Neural crest cell (in vitro differentiated cells): ENCODE data around the gene LGALS14. TPM values are rescaled to one million over a fixed set of nuclear protein-coding genes. Genes with fewer than 3 reads are reported as not detected.

Experiments used
- DNase-seq: peaks from one replicate; pipeline ENCODE4 v3.0.0; 2021; ENCODE audit warnings: low read depth, mixed read lengths, low spot score
- H3K27ac Mint-ChIP-seq: one replicate; pipeline ENCODE4 v1.8.0; 2021; ENCODE audit warnings: mild to moderate bottlenecking, mixed read lengths; ENCODE audit not compliant: unreplicated experiment
- H3K27me3 Mint-ChIP-seq: 2 replicates; pipeline ENCODE4 v1.8.0; 2021; ENCODE audit warnings: low read depth, mild to moderate bottlenecking, mixed read lengths
- H3K36me3 Mint-ChIP-seq: 2 replicates; pipeline ENCODE4 v1.8.0; 2021; ENCODE audit warnings: low read depth, mild to moderate bottlenecking, mixed read lengths
- H3K4me1 Mint-ChIP-seq: 2 replicates; pipeline ENCODE4 v1.8.0; 2021; ENCODE audit warnings: mixed read lengths
- H3K4me3 Mint-ChIP-seq: one replicate; pipeline ENCODE4 v1.8.0; 2021; ENCODE audit warnings: mild to moderate bottlenecking, mixed read lengths
- H3K9me3 Mint-ChIP-seq: 2 replicates; pipeline ENCODE4 v1.8.0; 2021; ENCODE audit warnings: mixed read lengths
- total RNA-seq: library from RNA; stranded (reverse); gene quantifications from 2 replicates; pipeline ENCODE4 v1.2.1, GENCODE V29; 2021
- TF ChIP-seq, protein P1 (sequence below): fragments of 200-600 bp; sonication (generic); conservative IDR thresholded peaks from 2 replicates; pipeline ENCODE4 v1.5.0; 2021; ENCODE audit warnings: antibody characterized with exemption, mild to moderate bottlenecking

Gene LGALS14
- total RNA-seq, 1 donor from 2014 or later: not detected

DNA sequence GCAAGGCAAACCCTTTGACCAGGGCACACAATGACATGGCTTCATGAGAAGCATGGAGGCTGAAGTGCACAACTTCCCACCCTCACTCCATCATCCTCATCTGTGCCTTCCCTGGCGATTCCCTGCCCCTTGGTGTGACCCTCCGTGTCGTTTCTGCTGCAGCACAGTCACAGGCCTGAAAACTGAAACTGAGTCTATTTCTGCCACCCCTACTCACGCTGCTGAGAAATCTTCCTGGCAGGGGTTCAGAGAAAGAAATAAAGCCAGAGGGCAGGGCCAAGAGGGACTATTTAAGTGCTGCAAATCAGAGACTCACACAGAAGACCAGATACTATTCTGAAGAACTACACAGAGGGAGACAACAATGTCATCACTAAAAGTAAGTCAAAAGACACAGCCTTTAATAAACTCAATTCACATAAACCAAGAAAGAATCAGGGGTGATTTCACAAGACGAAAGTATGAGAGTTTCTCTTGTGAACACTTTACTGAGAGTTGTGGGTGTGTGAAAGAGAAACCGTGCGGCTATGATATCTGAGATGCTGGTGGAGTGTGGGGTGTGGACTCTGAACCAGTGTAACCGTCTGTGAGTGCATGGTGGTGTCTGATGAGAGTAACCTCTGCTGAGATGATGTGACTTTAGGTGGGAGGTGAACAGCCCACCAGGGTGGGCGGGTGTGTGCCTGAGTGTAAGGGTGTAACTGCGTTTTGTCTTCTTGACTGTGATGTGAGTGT, 25.1 kb upstream of the LGALS14 start:
- TF ChIP-seq, protein P1, sequence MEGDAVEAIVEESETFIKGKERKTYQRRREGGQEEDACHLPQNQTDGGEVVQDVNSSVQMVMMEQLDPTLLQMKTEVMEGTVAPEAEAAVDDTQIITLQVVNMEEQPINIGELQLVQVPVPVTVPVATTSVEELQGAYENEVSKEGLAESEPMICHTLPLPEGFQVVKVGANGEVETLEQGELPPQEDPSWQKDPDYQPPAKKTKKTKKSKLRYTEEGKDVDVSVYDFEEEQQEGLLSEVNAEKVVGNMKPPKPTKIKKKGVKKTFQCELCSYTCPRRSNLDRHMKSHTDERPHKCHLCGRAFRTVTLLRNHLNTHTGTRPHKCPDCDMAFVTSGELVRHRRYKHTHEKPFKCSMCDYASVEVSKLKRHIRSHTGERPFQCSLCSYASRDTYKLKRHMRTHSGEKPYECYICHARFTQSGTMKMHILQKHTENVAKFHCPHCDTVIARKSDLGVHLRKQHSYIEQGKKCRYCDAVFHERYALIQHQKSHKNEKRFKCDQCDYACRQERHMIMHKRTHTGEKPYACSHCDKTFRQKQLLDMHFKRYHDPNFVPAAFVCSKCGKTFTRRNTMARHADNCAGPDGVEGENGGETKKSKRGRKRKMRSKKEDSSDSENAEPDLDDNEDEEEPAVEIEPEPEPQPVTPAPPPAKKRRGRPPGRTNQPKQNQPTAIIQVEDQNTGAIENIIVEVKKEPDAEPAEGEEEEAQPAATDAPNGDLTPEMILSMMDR: no peak
- no peak overlapping the region for H3K27ac Mint-ChIP-seq
- no peak for DNase-seq
- no peaks in the 10 kb centered on the region for H3K9me3 Mint-ChIP-seq
- no peaks in the 10 kb centered on the region for H3K4me1 Mint-ChIP-seq
- H3K27me3 Mint-ChIP-seq: peaks cover 50% of the 10 kb centered on the region
- no peaks in the 10 kb centered on the region for H3K36me3 Mint-ChIP-seq
- H3K4me3 Mint-ChIP-seq: no peak overlapping the region

DNA sequence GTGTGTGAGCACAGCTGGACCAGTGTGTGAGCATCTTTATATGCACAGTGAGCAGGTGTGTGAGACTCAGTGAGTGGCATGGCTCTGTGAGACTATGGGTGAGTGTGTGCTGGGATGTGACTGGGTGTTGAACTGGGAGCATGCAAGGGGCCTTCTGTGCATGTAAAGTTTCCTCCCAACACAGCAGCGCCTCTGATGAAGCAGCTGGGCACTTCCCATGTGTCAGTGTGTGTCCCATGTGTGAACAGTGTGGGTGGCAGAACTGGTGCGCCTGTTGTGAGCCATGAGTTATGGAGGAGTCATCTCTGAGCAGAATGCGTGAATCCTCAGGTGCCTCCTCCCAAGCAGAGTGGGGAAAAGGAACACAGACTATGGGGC, 24.5 kb upstream of the LGALS14 start:
- Mint-ChIP-seq H3K27me3 (peaks cover 50% of the 10 kb centered on the region), H3K4me3 (no peak overlapping the region), H3K27ac (no peak overlapping the region), H3K4me1 (no peaks in the 10 kb centered on the region), H3K9me3 (no peaks in the 10 kb centered on the region), H3K36me3 (no peaks in the 10 kb centered on the region)
- DNase-seq: no peak
- TF ChIP-seq, protein P1: no peak

DNA sequence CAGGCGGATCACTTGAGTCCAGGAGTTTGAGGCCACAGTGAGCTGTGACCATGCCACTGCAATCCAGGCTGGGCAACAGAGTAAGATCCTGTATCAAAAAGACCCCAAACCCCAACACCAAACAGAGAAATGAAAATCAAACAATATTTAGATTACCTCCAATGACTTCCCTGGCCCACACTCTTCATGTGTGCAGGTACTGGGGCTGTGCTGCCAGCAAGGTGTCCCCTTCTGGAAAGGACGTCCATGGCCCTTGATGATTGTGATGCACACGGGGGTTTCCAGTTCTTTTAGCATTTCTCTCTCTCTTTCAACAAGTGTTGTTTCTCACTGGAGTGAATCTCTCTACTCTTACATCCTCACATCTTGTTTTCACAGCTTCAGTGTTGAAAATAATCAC, 23.7 kb upstream of the LGALS14 start:
- TF ChIP-seq, protein P1: no peak
- Mint-ChIP-seq H3K4me3 (no peak overlapping the region), H3K36me3 (no peaks in the 10 kb centered on the region), H3K9me3 (no peaks in the 10 kb centered on the region), H3K4me1 (no peaks in the 10 kb centered on the region), H3K27me3 (peaks cover 42% of the 10 kb centered on the region), H3K27ac (no peak overlapping the region)
- no peak for DNase-seq

DNA sequence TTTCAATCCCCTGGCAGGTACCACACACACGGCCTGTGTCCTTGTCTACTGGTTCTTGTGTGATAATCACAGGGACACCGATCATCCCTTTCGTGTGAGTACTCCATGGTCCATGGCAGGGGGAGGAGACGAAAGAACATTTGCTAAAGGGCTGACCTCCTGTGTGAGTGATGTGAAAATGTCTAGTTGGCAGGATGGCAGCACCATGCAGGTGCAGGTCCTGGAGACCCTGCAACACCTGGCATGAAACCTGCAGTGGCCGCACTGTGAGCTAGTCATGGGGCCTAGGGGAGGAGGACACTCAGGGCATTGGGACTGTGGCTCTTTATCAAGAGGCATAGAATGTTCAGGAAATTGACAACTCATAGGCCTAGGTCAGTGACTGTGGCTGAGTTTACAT, 22.9 kb upstream of the LGALS14 start:
- Mint-ChIP-seq H3K4me1 (no peaks in the 10 kb centered on the region), H3K4me3 (no peak overlapping the region), H3K9me3 (no peaks in the 10 kb centered on the region), H3K27ac (no peak overlapping the region), H3K27me3 (peaks cover 35% of the 10 kb centered on the region), H3K36me3 (no peaks in the 10 kb centered on the region)
- no peak for DNase-seq
- TF ChIP-seq, protein P1: no peak

DNA sequence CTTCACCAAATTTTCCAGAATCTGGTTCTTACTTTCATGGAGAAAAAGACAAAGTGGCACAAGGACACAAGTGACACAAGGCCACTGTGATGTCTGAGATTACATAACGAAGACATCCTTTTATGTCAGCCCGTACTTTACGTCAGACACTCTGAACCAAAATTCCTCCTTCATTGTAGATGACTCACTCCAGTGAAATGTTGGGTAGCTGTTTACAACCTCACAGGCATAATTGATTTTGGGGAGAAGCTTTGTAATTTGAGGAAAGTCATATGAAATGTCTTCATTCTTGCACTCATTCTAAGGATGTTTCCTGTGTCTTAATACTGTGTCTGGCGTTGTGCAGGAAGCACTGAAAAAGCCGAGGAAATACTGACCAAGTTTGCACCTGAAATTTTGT, 20.0 kb upstream of the LGALS14 start:
- Mint-ChIP-seq H3K36me3 (no peaks in the 10 kb centered on the region), H3K27ac (no peak overlapping the region), H3K27me3 (peaks cover 28% of the 10 kb centered on the region), H3K9me3 (no peaks in the 10 kb centered on the region), H3K4me3 (no peak overlapping the region), H3K4me1 (no peaks in the 10 kb centered on the region)
- TF ChIP-seq, protein P1: no peak
- no peak for DNase-seq
